HG02870 (cell line): Measurements from ENCODE around the gene BCKDHB.
"Not testable (repeated sequence)": the region's sequence is repeated elsewhere in the genome, so short reads cannot be mapped to it uniquely, and the experiment has no call there.

Source experiments
- ATAC-seq: cut with Tn5 transposase; IDR thresholded peaks from one replicate; pipeline ENCODE4 v1.9.1; 2021; ENCODE audit warnings: mild to moderate bottlenecking, moderate library complexity; ENCODE audit not compliant: unreplicated experiment

The BCKDHB gene

DNA sequence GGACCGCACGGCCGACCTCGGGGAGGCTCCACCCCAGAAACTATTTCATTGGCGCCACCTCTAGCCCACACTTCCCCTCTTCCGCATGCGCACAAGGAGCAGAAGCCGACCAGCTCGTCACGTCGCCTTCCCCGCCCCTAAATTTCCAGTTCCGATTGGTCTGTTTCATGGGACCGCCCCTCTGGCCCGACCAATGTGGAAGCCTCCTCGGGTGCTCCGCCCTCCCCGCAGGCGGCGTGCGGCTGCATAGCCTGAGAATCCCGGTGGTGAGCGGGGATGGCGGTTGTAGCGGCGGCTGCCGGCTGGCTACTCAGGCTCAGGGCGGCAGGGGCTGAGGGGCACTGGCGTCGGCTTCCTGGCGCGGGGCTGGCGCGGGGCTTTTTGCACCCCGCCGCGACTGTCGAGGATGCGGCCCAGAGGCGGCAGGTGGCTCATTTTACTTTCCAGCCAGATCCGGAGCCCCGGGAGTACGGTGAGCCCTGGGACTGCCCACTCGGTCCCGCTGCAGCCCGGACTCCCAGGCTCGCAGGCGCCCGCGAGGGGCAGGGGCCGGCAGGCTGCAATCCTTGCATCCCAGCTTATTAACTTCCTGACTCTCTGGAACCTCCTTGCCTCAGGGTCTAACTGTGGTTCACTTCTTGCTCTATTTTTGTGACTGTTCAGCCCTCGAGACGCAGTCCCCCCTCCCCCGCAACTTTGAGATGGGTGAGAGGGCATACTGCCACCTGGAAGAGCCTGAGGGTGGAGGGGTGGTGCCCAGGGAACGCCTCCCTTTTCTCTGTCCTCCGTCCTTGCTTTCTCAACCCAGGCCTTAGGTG is at the start of gene BCKDHB:
BCKDHB (plus strand) TSS at position 254 of the 818 bp plus-strand sequence; CDS start at position 277, 23 bp downstream.
- ATAC-seq, result peak; percentile 99

DNA sequence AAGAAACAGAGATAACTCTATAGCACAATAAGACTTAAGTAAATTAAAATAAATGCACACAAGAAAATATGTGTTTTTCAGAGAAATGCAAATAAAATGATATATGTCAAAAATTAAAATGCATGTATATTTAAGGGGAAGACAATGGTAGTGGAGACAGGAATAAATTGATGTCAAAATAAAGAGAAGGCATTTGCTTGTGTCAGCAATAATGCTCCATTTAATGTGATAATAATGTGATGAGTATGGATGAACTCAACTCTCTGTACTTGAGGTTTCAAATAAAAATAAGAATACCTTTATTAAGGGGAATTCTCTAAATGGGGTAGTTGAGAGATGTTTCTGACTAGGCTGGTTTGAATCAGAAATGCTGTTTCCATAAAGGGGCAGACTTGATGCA is 45.7 kb upstream of the BCKDHB start:
- no peak for ATAC-seq

DNA sequence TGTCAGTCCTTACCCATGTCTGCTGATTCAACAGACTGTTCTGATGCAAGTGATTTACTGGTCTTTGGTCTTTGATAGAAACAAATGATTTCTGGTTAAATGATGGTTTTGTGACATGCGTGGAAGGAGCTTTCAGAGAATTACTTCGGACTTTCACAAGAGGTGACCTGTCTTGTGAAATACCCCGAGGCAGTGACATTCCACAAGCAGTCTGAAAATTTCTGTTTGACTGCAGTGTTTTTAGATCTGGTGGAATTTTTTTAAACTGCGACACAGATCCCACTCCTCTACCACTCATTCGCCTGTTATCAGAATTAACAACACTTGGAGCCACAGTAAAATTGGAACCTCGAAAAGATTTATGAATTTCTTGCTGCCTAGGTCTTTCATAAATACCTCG is 38.3 kb upstream of the BCKDHB start:
- ATAC-seq, result not testable (repeated sequence)

DNA sequence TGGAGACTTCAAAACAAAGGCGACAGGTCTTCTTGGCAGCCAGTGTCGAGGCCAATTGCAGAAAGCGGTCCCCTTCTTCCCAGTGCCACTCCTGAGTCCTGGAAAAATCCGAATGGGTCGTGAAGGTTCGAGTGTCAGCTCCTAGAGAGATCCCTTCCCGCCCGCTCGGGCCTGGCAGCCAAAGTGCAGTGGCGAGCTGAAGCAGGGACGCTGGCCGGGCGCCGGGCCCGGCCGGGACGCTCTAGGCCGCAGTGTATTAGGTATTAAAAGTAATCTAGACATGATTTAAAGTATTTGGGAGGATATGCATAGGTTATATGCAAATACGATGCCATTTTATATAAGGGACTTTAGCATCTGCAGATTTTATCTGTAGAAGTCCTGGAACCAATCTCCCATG is 36.0 kb upstream of the BCKDHB start:
- ATAC-seq, result not testable (repeated sequence)

DNA sequence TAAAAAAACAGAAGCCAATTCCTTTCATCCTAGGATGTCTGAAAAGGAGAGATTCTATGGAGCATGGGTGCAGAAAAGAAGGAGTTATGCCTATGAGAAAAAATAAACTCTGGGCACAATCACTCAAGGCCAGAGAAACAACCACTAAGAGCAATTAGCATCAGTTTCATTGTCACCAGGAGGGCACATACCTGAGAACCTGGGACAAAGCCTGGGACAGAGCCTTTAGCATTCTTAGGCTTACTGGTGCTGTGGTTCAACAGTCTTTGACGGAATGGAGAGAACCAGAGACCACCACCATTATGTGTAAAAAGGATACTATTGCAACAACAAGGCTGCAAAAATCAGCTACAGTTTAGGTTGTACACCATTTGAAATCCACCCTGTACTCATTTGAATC is 29.4 kb upstream of the BCKDHB start:
- no peak for ATAC-seq

DNA sequence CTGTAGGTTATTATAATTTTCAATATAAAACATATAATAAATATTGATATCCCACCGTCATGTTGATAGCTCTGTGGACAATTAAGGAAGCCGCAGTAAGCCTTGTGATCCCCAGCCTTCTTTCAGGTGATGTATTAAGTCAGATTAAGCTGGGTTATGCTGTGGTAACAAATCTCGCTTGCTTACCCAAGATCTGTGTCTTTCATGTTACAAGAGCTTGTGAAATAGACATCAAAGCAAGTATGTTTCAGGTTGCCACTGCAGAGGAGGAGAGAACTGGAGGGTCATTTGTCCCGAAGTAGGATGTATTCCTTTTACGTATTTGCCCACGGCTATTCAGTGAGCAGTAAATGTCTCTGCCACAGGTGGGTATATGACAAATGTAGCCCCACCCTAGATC is 17.8 kb upstream of the BCKDHB start:
- no peak for ATAC-seq

DNA sequence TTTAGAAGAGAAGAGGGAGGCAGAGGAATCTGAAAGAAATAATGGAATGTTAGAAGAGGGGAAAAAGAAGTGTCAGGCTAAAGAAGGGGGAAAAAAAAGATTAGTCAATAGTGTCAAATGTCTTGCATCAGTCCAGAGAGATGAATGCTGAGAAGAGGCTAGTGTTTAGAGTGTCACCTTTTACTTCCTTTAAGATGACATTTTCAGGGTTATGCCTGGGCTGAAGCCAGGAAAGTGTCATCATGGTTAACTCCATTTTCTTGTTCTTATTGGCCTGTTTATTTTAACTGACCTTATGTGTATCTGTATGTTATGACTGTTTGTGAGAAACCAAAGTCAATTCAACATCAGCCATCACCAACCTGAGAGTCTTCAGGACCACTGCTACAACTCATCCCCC is 15.0 kb upstream of the BCKDHB start:
- no peak for ATAC-seq

DNA sequence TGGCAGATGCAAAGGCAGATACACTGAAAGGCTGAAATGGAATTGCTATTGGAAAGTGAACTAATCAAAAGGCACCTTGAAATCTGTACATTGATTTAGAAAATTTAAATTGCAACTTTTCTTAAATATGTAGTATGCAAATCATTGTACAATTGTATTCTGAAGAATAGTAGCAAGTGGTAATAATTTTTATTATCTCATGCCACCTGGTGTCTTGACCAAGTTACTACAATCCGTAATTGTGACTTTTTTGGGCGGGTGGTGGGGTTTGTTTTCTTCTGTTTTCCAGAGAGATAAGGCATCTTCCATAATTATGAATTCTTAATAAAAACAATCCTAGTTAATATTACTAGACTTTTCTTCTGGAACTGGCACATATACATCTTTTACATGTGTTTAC is 12.5 kb upstream of the BCKDHB start:
- no peak for ATAC-seq

DNA sequence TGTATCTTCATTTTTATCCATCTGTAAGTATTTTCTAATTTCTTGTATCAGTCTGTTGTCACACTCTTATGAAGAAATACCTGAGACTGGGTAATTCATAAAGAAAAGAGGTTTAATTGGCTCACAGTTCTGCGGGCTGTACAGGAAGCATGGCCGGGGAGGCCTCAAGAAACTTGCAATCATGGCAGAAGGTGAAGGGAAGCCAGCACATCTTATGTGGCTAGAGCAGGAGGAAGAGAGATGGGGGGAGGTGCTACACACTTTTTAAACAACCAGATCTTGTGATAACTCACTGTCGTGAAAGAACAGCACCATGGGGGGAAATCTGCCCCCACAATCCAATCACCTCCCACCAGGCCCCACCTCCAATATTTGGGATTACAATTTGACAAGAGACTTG is 10.9 kb upstream of the BCKDHB start:
- ATAC-seq, result no peak

DNA sequence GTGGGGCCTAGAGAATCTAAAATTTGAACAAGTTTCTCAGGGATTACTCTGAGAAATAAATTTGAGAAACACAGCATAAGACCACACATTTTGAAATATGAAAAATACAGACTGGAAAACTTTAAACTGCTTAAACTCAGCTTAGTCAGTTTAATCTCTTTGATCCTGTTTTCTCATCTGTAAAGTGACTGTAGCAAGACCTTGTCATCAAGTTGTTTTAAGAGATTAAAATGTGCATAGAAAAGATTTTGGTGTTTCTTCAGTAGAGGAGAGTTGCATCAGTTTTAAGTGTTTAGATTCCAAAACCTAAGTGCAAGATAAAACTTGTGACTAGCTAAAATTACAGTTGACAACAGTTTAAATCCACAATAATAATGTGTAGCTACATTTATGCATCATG is 8.1 kb upstream of the BCKDHB start:
- ATAC-seq, result no peak

DNA sequence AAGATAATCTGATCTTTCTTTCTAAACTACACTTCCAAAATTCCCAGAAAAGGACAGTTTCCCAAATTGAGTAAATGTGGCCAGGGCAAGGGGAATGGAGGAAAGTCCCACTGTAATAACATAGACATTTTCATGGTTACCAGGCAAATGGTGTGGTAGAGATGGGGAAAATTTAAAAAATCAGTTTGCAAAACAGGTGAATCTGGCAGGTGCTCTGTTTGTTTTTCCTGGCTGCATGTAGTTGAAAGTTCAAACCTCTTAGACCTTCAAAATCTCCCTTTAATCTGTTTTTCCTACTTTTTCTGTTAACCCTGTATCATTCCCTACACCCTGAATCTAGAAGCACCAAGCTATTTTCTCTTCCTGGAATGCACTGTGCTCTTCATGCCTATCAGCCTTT is 2.0 kb upstream of the BCKDHB start:
- no peak for ATAC-seq

DNA sequence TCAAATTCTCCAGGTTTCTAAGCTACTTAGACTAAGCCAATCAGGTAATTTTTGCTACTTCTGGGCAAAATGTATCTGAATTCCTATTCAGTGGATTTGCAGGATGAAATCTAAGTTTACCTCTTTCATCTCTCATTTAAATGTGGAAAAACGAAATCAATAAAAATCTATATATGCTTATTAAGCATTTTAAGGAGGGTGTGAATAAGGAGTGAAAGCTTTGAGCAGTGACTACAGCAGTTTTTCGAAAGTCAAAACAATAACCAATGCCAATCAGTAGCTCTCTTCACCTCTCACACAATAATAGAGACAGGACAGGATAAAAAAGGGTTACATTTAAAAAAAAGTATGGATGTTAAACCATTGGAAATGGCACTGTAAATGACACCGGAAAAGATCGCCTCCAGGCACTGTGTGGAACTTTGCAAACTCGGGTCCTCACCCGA is 476 bp upstream of the BCKDHB start:
- peak; percentile 8 for ATAC-seq

DNA sequence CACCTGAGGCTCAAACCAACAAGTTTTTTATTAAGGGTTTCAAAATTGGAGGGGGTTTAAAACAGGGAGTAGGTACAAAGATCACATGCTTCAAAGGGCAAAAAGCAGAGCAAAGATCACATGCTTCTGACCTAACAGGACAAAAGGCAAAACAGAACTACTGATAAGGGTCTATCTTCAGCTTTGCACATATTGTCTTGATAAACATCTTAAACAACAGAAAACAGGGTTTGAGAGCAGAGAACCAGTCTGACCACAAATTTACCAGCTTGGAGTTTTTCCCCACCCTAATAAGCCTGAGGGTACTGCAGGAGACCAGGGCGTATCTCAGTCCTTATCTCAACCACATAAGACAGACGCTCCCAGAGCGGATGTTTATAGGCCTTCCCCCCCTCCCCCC is 16.1 kb downstream of the BCKDHB start:
- ATAC-seq, result not testable (repeated sequence)

DNA sequence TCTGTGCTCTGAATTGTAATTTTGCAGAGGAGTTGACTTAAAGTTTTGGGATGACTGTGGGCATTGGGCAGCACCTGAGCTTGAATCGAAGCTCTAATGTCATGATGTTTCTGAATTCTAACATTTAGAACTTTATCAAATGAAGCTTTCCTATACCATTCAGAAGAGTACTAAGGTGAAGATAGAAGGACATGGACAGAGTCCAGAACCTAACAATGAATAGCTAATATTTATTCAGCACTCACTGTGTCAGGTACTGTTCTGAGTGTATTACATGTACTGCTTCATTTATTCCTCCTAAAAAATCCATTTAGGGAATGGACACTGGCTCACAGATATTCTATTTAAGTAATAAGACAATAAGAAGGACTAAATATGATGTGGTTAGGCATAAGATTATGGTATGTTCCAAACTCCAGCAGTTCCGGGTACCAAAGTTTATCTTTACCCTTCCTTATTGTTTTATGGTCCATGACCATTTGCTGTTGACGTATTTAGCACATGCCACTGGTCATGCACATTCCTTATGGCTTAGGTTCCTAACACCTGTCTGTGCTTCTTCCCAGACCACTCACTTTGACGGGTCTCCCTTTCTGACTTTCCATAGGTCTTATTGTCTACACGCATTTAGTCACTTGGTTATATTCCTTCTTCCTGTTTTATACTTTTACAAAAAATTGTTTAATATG is 20.3 kb downstream of the BCKDHB start:
- ATAC-seq, result no peak

DNA sequence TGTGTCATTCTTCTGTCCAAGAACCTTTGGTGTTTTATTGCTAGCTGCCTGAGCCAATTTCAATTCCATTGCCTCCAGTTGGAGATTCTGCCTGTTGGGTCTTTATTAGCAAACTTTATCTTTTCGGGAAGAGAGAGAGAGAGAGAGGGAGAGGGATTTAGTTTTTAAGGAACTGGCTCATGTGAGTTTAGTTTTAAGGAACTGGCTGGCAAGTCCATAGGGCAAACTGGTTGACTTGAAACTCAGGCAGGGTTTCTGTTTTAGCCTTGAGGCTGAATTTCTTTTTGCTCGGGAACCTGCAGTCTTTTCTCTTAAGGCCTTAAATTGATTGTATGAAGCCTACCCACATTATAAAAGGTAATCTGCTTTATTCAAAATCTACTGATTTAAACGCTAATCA is 23.0 kb downstream of the BCKDHB start:
- no peak for ATAC-seq

DNA sequence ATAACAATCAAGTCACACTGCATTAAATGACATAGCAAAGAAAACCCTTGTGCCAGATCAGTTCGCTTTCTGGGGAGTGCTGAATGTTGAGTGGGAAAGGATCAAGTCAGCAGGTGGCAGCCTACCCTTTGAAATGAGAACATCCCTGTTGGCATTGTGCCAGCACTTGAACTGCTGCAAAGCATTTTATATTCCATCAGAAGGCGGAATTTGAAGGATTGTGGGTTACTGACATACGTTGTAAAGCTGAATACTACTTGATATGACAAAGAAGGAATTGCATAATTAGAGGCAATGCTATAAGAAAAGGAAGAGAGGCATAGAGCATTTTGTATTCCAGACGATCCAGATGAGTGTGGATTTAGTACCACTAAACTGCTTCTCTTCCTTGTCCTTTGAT is 26.5 kb downstream of the BCKDHB start:
- no peak for ATAC-seq

DNA sequence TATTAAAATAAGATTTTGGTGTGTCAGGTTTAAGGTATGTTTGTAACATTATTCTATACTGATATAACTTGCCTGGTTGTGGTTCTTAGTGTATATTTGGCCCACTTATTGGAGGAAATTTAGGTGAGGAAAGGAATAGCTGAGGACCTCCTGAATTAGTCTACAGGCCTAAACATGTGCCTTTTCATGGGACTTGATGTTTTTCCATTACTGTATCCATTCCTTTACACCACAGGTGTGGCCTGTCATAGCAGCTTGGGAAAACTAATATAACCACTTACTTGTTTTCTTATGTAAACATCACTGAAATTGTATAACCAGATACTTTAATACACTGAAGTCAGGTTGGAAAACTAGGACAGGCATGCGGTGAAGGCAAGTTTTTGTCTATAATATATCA is 27.6 kb downstream of the BCKDHB start:
- ATAC-seq, result no peak

DNA sequence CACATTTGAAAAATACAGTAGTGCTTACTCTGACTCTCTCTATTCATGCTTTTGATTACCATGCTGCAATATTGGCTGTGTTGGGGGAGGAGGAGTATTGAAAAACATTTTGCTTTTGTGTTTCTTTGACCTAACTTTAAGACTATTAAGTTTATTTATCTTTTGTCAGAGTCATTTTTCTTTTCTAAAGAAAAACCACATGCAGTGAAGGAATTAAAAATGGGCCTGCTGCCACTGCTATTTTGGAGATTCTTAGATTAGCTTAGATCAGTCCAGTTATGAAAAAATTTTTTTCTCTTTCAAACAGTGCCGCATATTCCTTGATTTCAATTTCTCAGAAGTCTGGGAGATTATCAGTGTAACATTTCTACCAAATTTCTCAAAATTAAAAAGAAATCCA is 36.1 kb downstream of the BCKDHB start:
- no peak for ATAC-seq

DNA sequence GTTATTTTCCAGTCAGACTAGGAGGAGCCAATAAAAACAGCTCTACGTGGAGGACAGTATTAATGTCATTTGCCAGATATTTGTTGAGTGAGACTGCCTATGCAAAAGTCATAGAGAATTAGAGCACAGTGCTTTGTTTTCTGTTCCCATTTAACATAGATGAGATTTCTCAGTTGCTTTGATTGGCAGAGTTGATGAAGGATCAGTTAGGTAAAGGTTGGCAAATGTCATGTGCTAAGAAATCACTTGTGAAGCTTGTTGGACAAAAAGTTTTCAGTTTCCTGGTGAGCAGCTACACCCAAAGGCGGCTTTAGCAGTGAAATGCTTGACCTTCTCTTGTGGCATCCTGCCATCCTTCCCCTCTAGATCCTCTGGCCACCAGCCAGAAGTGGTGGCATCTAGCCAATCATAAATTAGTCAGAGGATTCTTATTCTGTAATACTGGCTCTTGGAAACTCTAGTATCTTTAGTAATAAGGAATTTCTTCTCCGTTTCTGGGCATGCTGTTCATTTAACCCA is 37.0 kb downstream of the BCKDHB start:
- no peak for ATAC-seq

DNA sequence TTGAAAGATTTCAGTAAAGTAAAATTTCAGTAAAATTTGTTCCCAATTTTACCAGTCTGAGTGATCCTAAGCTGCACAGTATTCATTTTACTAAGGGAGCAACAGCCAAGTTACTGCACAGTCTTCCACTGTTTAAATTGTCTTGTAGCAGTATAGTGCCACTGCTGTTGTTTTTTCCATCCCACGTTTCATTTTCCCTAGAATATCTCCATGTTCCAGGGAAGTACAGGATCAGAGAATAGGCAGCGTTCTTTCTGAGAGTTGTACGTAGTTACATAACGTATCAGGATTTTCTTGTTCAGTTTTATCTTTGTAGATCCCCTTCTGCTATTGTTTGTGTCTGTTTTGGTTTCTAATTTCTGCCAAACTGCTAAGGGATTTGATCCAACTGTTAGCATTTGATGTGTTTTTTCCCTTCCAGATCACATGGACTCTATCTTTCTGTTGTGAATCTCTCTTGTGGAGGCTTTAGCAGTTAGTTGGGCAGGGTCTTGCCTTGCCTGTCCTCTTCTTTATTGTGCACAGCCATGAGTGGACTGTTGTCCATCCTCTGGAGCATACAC is 38.4 kb downstream of the BCKDHB start:
- no peak for ATAC-seq

DNA sequence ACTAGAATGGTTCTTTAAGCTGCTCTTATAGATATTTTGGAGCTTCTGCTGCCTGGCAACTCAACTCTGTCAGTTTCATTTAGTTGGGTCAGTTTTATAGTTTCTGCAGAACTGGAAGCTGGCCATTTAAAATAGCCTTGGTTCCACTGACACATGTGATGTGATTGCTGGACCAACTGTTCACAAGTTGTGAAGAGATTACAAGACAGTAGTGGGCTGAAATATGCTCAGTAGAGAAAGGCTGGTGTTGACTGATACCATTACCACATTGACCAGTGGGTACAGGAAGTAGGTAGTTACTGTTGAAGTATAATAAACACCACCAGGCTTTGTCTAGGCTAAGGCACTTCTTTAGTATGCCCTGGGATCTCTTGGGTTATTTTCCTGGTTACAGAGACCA is 39.0 kb downstream of the BCKDHB start:
- peak; percentile 51 for ATAC-seq

DNA sequence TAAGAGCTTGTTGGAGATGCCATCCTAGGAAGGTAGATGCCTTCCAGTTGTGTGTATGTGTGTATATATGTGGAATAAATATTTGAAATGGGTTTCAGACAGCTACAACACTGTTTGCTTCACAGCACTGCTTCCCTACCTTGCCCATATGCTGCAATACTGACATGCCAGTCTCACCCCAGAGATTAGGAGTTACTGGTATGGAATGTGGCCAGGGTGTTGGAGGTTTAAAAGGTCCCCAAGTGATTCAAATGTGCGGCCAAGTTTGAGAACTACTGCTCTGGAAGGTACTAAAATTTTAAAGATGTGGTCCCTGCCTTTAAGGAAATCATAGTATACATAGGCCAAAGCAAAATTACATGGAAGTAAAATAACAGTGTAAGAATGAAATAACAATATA is 39.5 kb downstream of the BCKDHB start:
- no peak for ATAC-seq
